Heart right ventricle (tissue), 16 donors: ENCODE data around the gene ANKRD13D. TPM values are rescaled to one million over a fixed set of nuclear protein-coding genes. Genes with fewer than 3 reads are reported as not detected.
A peak's percentile ranks its signal among the peaks of the same experiment; 100 is the strongest.

ENCODE experiments used
- ATAC-seq, 8 donors: fragments of 200-7000 bp; cut with Tn5 transposase; one replicate each; pipeline ENCODE4 v1.9.1; 2020; ENCODE audit warnings: mild to moderate bottlenecking in 8 of 8, moderate library complexity in 8 of 8, moderate number of reproducible peaks in 1 of 8
- DNase-seq, 2 donors: peaks; one replicate each; pipeline ENCODE4 v3.0.0-alpha.2; 2020
- H3K27ac ChIP-seq, 10 donors: fragments of 200-600 bp; sonication (generic) in 2 of 10; one replicate each; pipeline versions ENCODE4 v1.5.0 to v1.8.0; 2020 to 2022; ENCODE audit warnings: mild to moderate bottlenecking in 3 of 10
- H3K27me3 ChIP-seq, 7 donors: fragments of 200-600 bp; one replicate each; pipeline ENCODE4 v1.8.0; 2021 to 2022; ENCODE audit warnings: mild to moderate bottlenecking in 2 of 7
- H3K36me3 ChIP-seq, 9 donors: fragments of 200-600 bp; sonication (generic) in 1 of 9; one replicate each; pipeline versions ENCODE4 v1.5.0 to v1.8.0; 2020 to 2022; ENCODE audit warnings: mild to moderate bottlenecking in 2 of 9
- H3K4me1 ChIP-seq, 9 donors: fragments of 200-600 bp; sonication (generic) in 1 of 9; one replicate each; pipeline versions ENCODE4 v1.5.0 to v1.8.0; 2020 to 2022; ENCODE audit warnings: mild to moderate bottlenecking in 4 of 9
- H3K4me3 ChIP-seq, 10 donors: fragments of 200-600 bp; sonication (generic) in 2 of 10; one replicate each; pipeline versions ENCODE4 v1.5.0 to v1.8.0; 2020 to 2022; ENCODE audit warnings: mild to moderate bottlenecking in 7 of 10, moderate library complexity in 2 of 10
- H3K9me3 ChIP-seq, 11 donors: fragments of 200-600 bp in 10 of 11; sonication (generic) in 2 of 11; one replicate each; pipeline versions ENCODE4 v1.5.0 to v1.8.0; 2013 to 2022; ENCODE audit warnings: mild to moderate bottlenecking in 2 of 11, control low read depth in 1 of 11, moderate library complexity in 1 of 11
- WGBS, 2 donors: extraction: QIAGEN DNeasy Blood & Tissue Kit; methylation state at CpG; one replicate each; pipeline ENCODE4 v1.1.7; 2013; ENCODE audit warnings: inconsistent platforms in 1 of 2; 5-methylcytosine and 5-hydroxymethylcytosine counted together
- intact Hi-C, 10 donors: fragments of 100-400 bp; cut with DNase I; formaldehyde crosslinking; loops; one replicate each; pipeline versions ENCODE4 v1.11.1 to v1.14.2; 2022
- polyA plus RNA-seq, 2 donors: library from polyadenylated mRNA; stranded (reverse); fragments of 200-250 nt; gene quantifications; one replicate each; pipeline ENCODE4 v1.2.3, GENCODE V29; 2013
- total RNA-seq, 10 donors: library from RNA; stranded (reverse); fragmentation: NEBNext Ultra II Directional in 3 of 10; extraction: Animal tissue kit (Norgen Biotek cat#: 25700) in 3 of 10; gene quantifications; one replicate each; pipeline versions ENCODE4 v1.2.1 to v1.2.4, GENCODE V29; 2021 to 2023
- TF ChIP-seq, protein P1 (sequence below), 9 donors: fragments of 200-600 bp; sonication (generic) in 2 of 9; IDR thresholded peaks; one replicate each; pipeline versions ENCODE4 v1.5.0 to v1.8.0; 2021 to 2022; ENCODE audit warnings: antibody characterized with exemption in 9 of 9, mild to moderate bottlenecking in 5 of 9, moderate library complexity in 1 of 9
- donor health status: Arrhythmogenic right ventricular cardiomyopathy.
- donor health status: ischemic (EF 13 %, LVEDD 7.1; RV severe dilation, severe dysfunction).
- donor health status: healthy with polysubstance abuse.
- donor health status: DM: no; HTN: yes; CAD: no.
- donor health status: DM: no; HTN: no; CAD: no.
- donor health status: ischemic (EF 25% LVEDD 6.9; RV normal size, moderate dysfunction).
- donor health status: ischemic (EF 25% LVEDD 5.7; RV mildly dilated, moderate dysfunction).
- donor health status: healthy.
- donor health status: DM: yes; HTN: yes; CAD: no.
- donor health status: Ischemic cardiomyopathy.
- donor health status: ischemic (EF 35%, LVEDD 5.7; RV mildly dilated, moderate dysfunction).
- donor health status: nonischemic (EF 11% LVEDD 7.7; RV severe dilation, severe dysfunction).
- donor health status: DM: yes; HTN: yes; CAD: no.
- donor health status: PGD.
- donor health status: ischemic (EF 29% LVEDD 5.4; RV normal size, mild dysfunction).
- donor health status: nonischemic (EF 23%, LVEDD 6.1; RV moderate dilation, normal function).

Gene ANKRD13D
- total and polyA plus RNA-seq, 12 donors = 7.9 to 39.4 (median 13.3) TPM

DNA sequence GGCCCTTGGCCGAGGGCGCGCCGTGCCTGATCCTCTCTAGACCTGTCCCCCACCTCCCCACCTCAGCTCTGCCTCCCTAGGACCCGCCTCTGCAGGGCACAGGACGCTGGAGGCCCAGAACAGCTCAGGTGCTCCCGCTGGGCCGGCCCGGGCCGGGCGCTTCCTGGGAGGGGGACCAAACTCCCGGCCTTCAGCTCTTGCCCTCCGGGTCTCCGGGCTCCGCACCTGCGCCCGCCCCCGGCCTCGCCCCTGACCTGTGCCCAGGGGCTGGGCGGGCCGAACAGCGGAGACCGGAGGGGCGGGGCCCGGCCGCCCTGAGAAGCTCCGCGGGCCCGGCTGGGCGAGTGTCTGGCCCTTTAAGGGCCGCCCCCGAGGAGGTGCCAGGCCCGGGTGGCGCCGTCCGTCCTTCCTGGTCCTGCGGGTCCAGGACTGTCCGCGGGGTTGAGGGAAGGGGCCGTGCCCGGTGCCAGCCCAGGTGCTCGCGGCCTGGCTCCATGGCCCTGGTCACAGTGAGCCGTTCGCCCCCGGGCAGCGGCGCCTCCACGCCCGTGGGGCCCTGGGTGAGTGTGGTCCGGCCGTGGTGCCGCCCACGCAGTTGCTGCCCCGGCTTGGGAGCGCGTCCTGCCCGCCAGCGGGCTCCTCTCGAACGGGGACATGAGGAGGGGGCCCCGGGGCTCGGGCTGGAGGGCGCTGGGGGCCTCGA, 14.2 kb downstream of the ANKRD13D start, which contains the start of gene SSH3:
SSH3 (plus strand) TSS at position 399 of the 703 bp plus-strand sequence; CDS start at position 495, 96 bp downstream.
- intact Hi-C loops = loop anchor here in 2 of 10 donors (5.0 kb wide), 1 partner anchor 36 kb away; the partner anchor contains the start of gene GRK2 (in 2 of the 2)
- DNase-seq = peak; percentile 67 to 83
- Histone ChIP-seq H3K4me3 (peak within 1 kb of the TSS; percentile 82 to 97 (median 92)), H3K27ac (peak within 1 kb of the TSS; percentile 29 to 94 (median 83)), H3K9me3 (no peaks in the 10 kb centered on the region), H3K4me1 (peaks cover 10 to 36% (median 29%) of the 10 kb centered on the region in 9 donors), H3K27me3 (no peaks in the 10 kb centered on the region), H3K36me3 (peaks cover 0 to 58% (median 11%) of the 10 kb centered on the region in 9 donors)
- peak; percentile 85 to 90 (median 88) for ATAC-seq
- 0% methylated on average over 45 to 65 of the region's 65 CpGs for WGBS, 2 donors
- TF ChIP-seq, protein P1, sequence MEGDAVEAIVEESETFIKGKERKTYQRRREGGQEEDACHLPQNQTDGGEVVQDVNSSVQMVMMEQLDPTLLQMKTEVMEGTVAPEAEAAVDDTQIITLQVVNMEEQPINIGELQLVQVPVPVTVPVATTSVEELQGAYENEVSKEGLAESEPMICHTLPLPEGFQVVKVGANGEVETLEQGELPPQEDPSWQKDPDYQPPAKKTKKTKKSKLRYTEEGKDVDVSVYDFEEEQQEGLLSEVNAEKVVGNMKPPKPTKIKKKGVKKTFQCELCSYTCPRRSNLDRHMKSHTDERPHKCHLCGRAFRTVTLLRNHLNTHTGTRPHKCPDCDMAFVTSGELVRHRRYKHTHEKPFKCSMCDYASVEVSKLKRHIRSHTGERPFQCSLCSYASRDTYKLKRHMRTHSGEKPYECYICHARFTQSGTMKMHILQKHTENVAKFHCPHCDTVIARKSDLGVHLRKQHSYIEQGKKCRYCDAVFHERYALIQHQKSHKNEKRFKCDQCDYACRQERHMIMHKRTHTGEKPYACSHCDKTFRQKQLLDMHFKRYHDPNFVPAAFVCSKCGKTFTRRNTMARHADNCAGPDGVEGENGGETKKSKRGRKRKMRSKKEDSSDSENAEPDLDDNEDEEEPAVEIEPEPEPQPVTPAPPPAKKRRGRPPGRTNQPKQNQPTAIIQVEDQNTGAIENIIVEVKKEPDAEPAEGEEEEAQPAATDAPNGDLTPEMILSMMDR (IDR thresholded peaks at IDR 0.05) = no peak

GRCh38 chr11:67303835-67304411, 14.8 kb downstream of the ANKRD13D start:
- intact Hi-C loops = loop anchor here in 2 of 10 donors (5.0 kb wide), 1 partner anchor 37 kb away; the partner anchor contains the start of gene GRK2 (in 2 of the 2)
- DNase-seq (peak in 1 of 2 donors; percentile 45), ATAC-seq (peak in 6 of 8 donors; percentile 9 to 39 (median 24))
- Histone ChIP-seq H3K27ac (peak overlapping the region; percentile 29 to 94 (median 83)), H3K27me3 (no peaks in the 10 kb centered on the region), H3K9me3 (no peaks in the 10 kb centered on the region), H3K4me1 (peaks cover 10 to 36% (median 29%) of the 10 kb centered on the region in 9 donors), H3K4me3 (peak overlapping the region; percentile 82 to 97 (median 92)), H3K36me3 (peaks cover 0 to 58% (median 11%) of the 10 kb centered on the region in 9 donors)
- 5 to 6% methylated on average over 40 to 43 of the region's 43 CpGs for WGBS, 2 donors
- TF ChIP-seq, protein P1 (IDR thresholded peaks at IDR 0.05) = no peak

DNA sequence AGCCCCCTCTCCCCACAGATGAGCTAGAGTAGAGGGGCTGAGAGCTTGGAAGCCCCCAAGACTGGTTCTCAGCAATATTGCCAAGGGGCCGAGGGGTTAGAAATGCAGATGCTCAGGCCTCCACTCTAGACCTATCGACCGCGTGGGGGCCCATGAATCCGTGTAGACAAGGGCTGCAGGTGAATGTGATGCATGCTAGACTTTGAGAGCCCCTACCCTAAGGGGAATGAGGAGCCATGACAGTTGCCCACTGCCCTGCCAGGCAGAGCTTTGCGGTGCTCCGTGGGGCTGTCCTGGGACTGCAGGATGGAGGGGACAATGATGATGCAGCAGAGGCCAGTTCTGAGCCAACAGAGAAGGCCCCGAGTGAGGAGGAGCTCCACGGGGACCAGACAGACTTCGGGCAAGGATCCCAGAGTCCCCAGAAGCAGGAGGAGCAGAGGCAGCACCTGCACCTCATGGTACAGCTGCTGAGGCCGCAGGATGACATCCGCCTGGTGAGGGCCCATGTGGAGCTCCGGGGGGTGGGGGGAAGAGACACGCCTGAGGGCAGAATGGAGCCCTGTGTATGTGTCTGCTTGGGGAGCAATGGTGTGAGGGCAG, 15.5 kb downstream of the ANKRD13D start:
- Histone ChIP-seq H3K36me3 (peaks cover 0 to 58% (median 6%) of the 10 kb centered on the region in 9 donors), H3K9me3 (no peaks in the 10 kb centered on the region), H3K4me3 (peak overlapping the region in 9 of 10 donors; percentile 82 to 97 (median 91)), H3K4me1 (peaks cover 10 to 36% (median 29%) of the 10 kb centered on the region in 9 donors), H3K27me3 (no peaks in the 10 kb centered on the region), H3K27ac (peak overlapping the region in 4 of 10 donors; percentile 73 to 94 (median 86))
- intact Hi-C loops = loop anchor here in 2 of 10 donors (5.0 kb wide), 1 partner anchor 37 kb away; the partner anchor contains the start of gene GRK2 (in 2 of the 2)
- ATAC-seq = no peak
- DNase-seq = no peak
- WGBS, 2 donors = 86 to 87% methylated on average over 14 of the region's 14 CpGs
- TF ChIP-seq, protein P1 (IDR thresholded peaks at IDR 0.05) = no peak
